Measurements from ENCODE around the gene IRF2BPL.

- no peak for TF ChIP-seq CTCF (conservative IDR thresholded peaks at IDR 0.05; ENCODE audit: low read depth, low read length)
- no peak for TF ChIP-seq EZH2phosphoT487 (IDR thresholded peaks at IDR 0.05; ENCODE audit: borderline replicate concordance, low read length)
- TF ChIP-seq EZH2 (IDR thresholded peaks at IDR 0.05; ENCODE audit: low read length, unreplicated experiment) = no peak
Observed at GRCh38 chr14:77044783-77045237, 16.3 kb upstream of the IRF2BPL start.

All from PC-3 (cell line).